ENCODE data around the gene TNFSF8.

TNFSF8 gene, protein sequence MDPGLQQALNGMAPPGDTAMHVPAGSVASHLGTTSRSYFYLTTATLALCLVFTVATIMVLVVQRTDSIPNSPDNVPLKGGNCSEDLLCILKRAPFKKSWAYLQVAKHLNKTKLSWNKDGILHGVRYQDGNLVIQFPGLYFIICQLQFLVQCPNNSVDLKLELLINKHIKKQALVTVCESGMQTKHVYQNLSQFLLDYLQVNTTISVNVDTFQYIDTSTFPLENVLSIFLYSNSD

GRCh38 chr9:114930056-114930812 lies at the start of gene TNFSF8:
TSS of gene TNFSF8 (minus strand) at chr9:114930591. CDS start at chr9:114930303, 288 bp downstream.
- no peak for DNase-seq (ENCODE audit: low read depth)
- TF ChIP-seq, protein P1, sequence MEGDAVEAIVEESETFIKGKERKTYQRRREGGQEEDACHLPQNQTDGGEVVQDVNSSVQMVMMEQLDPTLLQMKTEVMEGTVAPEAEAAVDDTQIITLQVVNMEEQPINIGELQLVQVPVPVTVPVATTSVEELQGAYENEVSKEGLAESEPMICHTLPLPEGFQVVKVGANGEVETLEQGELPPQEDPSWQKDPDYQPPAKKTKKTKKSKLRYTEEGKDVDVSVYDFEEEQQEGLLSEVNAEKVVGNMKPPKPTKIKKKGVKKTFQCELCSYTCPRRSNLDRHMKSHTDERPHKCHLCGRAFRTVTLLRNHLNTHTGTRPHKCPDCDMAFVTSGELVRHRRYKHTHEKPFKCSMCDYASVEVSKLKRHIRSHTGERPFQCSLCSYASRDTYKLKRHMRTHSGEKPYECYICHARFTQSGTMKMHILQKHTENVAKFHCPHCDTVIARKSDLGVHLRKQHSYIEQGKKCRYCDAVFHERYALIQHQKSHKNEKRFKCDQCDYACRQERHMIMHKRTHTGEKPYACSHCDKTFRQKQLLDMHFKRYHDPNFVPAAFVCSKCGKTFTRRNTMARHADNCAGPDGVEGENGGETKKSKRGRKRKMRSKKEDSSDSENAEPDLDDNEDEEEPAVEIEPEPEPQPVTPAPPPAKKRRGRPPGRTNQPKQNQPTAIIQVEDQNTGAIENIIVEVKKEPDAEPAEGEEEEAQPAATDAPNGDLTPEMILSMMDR (conservative IDR thresholded peaks at IDR 0.05; ENCODE audit: low read length) = no peak
- no peak within 1 kb of the TSS for H3K4me3 ChIP-seq (ENCODE audit: low read length)

DNA sequence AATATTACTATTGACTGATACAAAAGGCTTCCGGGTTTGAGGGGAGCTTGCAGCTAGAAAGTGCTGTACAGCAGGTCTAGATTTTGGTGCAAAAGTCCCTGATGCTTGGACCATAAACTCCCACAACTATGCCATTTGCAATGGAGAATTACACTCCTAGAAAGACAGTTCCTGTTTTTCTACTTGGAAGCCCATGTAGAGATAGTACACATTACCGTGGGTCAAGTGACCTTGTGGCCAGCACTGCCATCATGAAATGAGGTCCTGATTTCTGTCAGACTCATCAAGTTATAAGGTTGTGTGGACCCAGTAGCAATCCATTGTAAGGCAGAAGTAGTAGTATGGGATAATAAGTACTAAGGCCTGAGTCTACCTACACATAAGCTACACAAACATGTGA lies 42.8 kb upstream of the TNFSF8 start:
- no peak for DNase-seq (ENCODE audit: low read depth)
- TF ChIP-seq, protein P1 (conservative IDR thresholded peaks at IDR 0.05; ENCODE audit: low read length) = no peak
- no peak overlapping the region for H3K4me3 ChIP-seq (ENCODE audit: low read length)

- no peak for DNase-seq (ENCODE audit: low read depth)
- TF ChIP-seq, protein P1 (conservative IDR thresholded peaks at IDR 0.05; ENCODE audit: low read length) = no peak
- no peak overlapping the region for H3K4me3 ChIP-seq (ENCODE audit: low read length)
These were observed 42.2 kb upstream of the TNFSF8 start for GRCh38 chr9:114972510-114973136.

GRCh38 chr9:114969269-114969668 lies 38.9 kb upstream of the TNFSF8 start:
- TF ChIP-seq, protein P1 (conservative IDR thresholded peaks at IDR 0.05; ENCODE audit: low read length) = no peak
- no peak overlapping the region for H3K4me3 ChIP-seq (ENCODE audit: low read length)
- DNase-seq (ENCODE audit: low read depth) = no peak

DNA sequence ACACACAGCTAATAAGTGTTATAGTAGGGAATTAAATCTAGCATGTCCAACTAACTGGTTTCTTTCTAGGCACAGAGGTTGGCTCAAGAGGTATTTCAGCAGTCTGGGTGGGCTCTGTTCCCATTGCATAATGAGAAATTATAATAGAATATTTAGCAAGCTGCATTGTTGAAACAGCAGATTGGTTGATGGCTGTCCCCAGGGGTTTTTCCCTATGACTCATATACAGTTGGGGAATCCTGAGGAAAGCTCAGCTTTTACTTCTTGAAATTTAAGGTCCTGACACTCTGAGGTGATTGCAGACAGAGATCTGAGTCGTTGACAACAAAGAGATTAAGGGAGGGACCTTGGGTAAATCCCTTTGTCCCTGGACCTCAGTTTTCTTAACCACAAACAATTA lies 38.3 kb upstream of the TNFSF8 start:
- DNase-seq (ENCODE audit: low read depth) = peak; percentile 50
- no peak overlapping the region for H3K4me3 ChIP-seq (ENCODE audit: low read length)
- TF ChIP-seq, protein P1 (conservative IDR thresholded peaks at IDR 0.05; ENCODE audit: low read length) = no peak

- TF ChIP-seq, protein P1 (conservative IDR thresholded peaks at IDR 0.05; ENCODE audit: low read length) = no peak
- H3K4me3 ChIP-seq (ENCODE audit: low read length) = no peak overlapping the region
- DNase-seq (ENCODE audit: low read depth) = no peak
These were observed 35.2 kb upstream of the TNFSF8 start for GRCh38 chr9:114965564-114965963.

Measured in AG10803 (cell line).